Erythroblast (primary cell): ENCODE results near the gene CCL1.
A peak's percentile ranks its signal among the peaks of the same experiment; 100 is the strongest.

Experiments used
- DNase-seq, 2 experiments: peaks; one replicate each; lab custom pipeline; 2025; lab: John Stamatoyannopoulos, UW
- GATA1 ChIP-seq: IDR thresholded peaks from 2 replicates; pipeline ENCODE4 v1.6.1; 2011; ENCODE audit warnings: low read depth, mild to moderate bottlenecking, control low read depth, low read length, moderate library complexity
- POLR2A ChIP-seq: IDR thresholded peaks from 2 replicates; pipeline ENCODE4 v1.6.1; 2011; ENCODE audit warnings: mild to moderate bottlenecking, low read length

The CCL1 gene

DNA sequence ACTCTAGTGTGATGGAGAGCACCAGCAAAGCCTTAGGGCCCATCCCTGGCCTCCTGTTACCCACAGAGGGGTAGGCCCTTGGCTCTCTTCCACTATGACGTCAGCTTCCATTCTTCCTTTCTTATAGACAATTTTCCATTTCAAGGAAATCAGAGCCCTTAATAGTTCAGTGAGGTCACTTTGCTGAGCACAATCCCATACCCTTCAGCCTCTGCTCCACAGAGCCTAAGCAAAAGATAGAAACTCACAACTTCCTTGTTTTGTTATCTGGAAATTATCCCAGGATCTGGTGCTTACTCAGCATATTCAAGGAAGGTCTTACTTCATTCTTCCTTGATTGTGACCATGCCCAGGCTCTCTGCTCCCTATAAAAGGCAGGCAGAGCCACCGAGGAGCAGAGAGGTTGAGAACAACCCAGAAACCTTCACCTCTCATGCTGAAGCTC lies 44.0 kb downstream of the CCL1 start, which contains the start of gene CCL8:
CCL8 (plus strand) TSS at position 397 of the 445 bp plus-strand sequence. CDS start 67 bp downstream, outside the sequence.
- no peak for TF ChIP-seq GATA1
- no peak for TF ChIP-seq POLR2A
- DNase-seq = no peak

DNA sequence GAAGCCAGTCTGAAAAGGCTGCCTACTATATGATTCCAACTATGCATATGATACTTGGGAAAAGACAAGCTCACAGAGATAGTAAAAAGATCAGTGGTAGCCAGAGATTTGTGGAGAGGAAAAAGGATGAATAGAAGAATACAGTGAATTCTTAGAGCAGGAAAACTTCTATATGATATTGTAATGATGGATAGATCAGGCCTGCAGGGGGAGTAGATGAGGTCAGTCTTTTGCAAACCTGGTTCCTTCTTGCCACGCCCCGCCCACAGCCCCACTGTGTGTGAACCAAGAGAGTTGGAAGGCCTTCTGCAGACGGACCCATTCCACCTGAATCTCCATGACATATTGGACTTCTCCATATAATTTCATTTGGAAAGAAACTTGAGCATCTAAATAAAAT lies 44.6 kb downstream of the CCL1 start:
- TF ChIP-seq POLR2A (no peak), GATA1 (no peak)
- peak; percentile 30 to 34 for DNase-seq

DNA sequence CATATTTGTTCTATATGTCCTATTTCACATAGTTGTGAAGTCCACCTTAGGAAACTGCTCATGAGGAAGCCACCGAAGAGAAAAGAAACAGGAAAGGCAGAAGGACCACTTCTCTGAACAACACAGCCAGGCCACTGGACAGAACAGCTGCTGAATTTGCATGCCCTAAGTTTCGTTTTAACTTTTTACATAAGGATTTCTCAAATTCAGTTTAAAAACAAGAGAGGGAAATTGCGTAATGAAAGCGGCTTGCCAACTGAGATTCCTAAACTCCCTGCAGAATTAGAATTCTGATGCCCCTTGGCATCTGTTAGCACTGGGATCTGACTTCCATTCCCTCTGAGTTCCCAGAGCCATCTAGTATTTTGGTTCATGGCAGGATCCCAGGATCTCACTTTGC lies 48.8 kb downstream of the CCL1 start:
- TF ChIP-seq POLR2A (no peak), GATA1 (no peak)
- DNase-seq = no peak

DNA sequence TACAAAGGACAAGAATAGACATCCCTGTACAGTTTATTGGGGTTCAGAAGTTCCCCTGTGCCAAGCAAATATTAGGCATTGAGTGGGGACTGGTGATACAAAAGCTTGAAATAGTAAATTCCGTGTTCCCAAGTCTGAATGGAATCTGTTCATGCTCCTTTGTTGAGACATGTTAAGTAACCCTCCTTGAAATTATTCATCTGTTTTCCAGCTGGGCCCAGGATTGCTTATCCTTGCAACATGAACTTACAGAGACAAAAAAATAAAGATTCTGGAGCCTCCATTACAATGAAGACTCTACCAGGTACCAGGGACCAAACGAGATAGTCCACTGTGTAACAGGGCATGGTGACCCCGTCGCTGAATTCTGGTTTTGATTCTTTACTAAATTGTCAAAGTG lies 49.9 kb downstream of the CCL1 start:
- no peak for DNase-seq
- no peak for TF ChIP-seq POLR2A
- TF ChIP-seq GATA1 = no peak

DNA sequence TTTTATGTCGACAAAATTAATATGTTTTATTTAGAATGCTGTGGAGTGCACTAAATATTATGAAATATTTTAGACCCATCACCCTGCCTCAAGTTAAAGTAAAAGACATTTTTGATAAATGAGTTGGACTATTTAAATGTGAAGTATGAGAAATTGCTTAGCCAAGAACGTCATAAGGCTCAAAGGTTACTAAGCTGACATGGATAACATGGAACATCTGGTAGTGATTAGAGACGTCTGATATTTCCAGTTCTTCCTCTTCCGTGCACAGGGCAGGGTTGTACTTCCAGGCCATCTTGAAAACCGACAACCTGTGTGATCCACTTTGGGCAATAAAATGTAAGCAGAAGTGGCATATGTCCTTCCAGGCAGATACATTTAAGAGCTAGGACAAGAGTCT lies 51.0 kb downstream of the CCL1 start:
- no peak for DNase-seq
- TF ChIP-seq POLR2A (no peak), GATA1 (no peak)

DNA sequence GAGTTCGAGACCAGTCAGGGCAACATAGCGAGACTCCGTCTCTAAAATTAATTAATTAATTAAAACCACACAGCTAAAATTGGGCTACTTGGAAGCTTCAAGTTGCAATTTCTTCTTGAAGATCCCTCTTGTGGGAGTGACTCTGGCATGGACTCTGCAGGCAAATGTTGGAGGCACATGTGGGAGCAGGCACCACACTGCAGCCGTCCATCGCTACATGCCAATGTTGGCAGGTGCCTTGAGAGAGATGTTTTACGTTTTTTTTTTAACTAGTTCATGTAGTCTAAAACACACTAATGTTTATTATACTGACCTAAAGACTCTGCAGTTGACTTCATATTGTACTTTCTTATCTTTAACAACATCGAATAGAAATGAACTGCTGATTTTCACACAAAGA lies 51.7 kb downstream of the CCL1 start:
- DNase-seq = no peak
- TF ChIP-seq POLR2A = no peak
- TF ChIP-seq GATA1 = no peak
